Suppressor macrophage (primary cell): ENCODE results near the gene PLPP1.

Experiments used
- DNase-seq, 4 experiments: peaks; one replicate each; pipeline ENCODE4 v3.0.0-alpha.2; 2020 to 2022

Gene PLPP1

GRCh38 chr5:55402199-55402598 is 132.6 kb downstream of the PLPP1 start:
- no peak for DNase-seq

- no peak for DNase-seq
Observed at GRCh38 chr5:55393501-55394175, 141.1 kb downstream of the PLPP1 start.

- no peak for DNase-seq
Observed at GRCh38 chr5:55392669-55393068, 142.1 kb downstream of the PLPP1 start.

GRCh38 chr5:55391707-55392106 is 143.1 kb downstream of the PLPP1 start:
- no peak for DNase-seq

- DNase-seq: no peak
Observed at GRCh38 chr5:55387865-55388264, 146.9 kb downstream of the PLPP1 start.

- DNase-seq: no peak
Observed at GRCh38 chr5:55386356-55386755, 148.4 kb downstream of the PLPP1 start.

- no peak for DNase-seq
Observed at GRCh38 chr5:55385846-55386245, 148.9 kb downstream of the PLPP1 start.

GRCh38 chr5:55385227-55385626 is 149.5 kb downstream of the PLPP1 start:
- DNase-seq: no peak

- no peak for DNase-seq
Observed at GRCh38 chr5:55384072-55384471, 150.7 kb downstream of the PLPP1 start.

GRCh38 chr5:55383254-55383653 is 151.5 kb downstream of the PLPP1 start:
- no peak for DNase-seq

- DNase-seq: no peak
Observed at GRCh38 chr5:55377810-55378209, 157.0 kb downstream of the PLPP1 start.
